Activated naive CD8-positive, alpha-beta T cell treated with anti-CD3 and anti-CD28 coated beads, Interleukin-2, amount 50 U/mL, for 16 hours (primary cell): ENCODE results near the gene OPN1MW3.
"Not testable (repeated sequence)": the region's sequence is repeated elsewhere in the genome, so short reads cannot be mapped to it uniquely, and the experiment has no call there.

ENCODE experiments used
- DNase-seq: peaks from one replicate; pipeline ENCODE4 v3.0.0-alpha.2; 2020; ENCODE audit warnings: low read depth, low spot score

Gene OPN1MW3

GRCh38 chrX:154296731-154297130 lies 39.3 kb downstream of the OPN1MW3 start:
- DNase-seq = no peak

GRCh38 chrX:154298312-154298711 lies 40.9 kb downstream of the OPN1MW3 start:
- DNase-seq = no peak

GRCh38 chrX:154300816-154301215 lies 43.4 kb downstream of the OPN1MW3 start:
- DNase-seq = no peak

DNA sequence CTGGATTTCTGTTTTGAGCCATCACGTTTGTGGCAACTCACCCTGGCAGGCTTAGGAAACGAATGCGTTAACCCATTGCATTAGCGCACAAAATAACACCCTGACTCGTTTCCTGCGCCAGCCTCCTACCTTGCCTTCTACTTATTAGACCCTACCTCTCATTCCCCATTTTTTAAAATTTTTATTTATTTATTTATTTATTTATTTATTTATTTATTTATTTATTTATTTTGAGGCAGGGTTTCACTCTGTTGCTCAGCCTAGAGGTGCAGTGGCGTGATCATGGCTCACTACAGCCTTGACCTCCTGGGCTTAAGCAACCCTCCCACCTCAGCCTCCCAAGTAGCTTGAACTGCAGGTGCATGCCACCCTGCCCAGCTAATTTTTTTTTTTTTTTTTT lies 45.6 kb downstream of the OPN1MW3 start:
- not testable (repeated sequence) for DNase-seq

GRCh38 chrX:154303476-154303875 lies 46.1 kb downstream of the OPN1MW3 start:
- no peak for DNase-seq

DNA sequence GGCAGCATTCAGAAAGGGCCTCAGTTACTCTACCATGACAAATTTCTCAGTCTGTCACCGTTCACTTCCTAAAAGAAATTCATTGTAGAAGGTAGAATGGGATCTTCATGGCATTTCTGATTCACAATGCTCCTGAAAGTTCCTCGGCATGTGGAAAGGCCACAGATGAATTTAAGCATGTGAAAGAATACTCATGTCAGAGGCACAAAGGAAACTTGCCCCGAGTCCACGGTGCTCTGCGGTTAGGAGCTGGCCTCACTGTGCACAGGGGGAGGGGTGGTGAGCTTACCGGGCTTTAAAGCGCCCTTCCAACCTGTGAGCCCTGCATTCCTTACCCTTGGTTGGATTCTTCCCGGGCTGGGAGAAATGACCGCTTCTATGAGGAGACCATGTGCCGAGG lies 47.5 kb downstream of the OPN1MW3 start:
- no peak for DNase-seq

GRCh38 chrX:154305541-154306205 lies 48.3 kb downstream of the OPN1MW3 start:
- no peak for DNase-seq

- no peak for DNase-seq
Observed at GRCh38 chrX:154307202-154307601, 49.8 kb downstream of the OPN1MW3 start.

- peak; percentile 65 for DNase-seq
Observed at GRCh38 chrX:154308108-154308946, 50.9 kb downstream of the OPN1MW3 start.

DNA sequence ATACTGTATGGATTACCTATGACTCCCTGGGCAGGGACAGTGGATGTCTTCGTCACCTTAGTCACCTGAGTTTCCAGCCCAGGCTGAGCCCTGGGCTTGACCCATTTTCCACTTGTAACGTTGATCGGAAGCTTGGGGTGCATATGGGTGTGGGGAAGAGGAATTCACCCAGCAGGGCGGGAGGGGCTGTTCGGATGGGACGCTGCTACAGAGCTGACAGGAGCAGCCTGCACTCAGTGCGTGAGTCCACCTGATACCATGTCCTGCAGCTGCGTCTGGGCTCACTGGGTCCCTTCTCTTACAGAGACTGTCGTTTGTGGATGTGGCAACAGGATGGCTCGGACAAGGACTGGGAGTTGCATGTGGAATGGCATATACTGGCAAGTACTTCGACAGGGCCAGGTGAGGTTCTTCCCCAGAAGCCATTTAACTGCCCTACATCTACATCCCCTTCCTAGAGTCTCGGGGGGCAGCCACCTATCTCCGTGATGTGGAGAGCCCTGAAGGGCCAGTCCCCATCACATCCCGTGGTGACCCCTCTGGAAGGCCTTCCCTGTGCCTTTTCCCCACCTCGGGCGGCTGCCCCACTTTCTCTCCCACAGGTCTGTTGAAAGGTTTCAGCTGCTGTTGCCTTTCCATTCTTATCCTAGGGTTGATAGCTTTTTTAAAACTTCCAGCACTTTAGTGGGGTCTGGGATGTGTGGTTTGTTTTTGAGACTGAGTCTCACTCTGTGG lies 51.8 kb downstream of the OPN1MW3 start:
- DNase-seq = no peak

DNA sequence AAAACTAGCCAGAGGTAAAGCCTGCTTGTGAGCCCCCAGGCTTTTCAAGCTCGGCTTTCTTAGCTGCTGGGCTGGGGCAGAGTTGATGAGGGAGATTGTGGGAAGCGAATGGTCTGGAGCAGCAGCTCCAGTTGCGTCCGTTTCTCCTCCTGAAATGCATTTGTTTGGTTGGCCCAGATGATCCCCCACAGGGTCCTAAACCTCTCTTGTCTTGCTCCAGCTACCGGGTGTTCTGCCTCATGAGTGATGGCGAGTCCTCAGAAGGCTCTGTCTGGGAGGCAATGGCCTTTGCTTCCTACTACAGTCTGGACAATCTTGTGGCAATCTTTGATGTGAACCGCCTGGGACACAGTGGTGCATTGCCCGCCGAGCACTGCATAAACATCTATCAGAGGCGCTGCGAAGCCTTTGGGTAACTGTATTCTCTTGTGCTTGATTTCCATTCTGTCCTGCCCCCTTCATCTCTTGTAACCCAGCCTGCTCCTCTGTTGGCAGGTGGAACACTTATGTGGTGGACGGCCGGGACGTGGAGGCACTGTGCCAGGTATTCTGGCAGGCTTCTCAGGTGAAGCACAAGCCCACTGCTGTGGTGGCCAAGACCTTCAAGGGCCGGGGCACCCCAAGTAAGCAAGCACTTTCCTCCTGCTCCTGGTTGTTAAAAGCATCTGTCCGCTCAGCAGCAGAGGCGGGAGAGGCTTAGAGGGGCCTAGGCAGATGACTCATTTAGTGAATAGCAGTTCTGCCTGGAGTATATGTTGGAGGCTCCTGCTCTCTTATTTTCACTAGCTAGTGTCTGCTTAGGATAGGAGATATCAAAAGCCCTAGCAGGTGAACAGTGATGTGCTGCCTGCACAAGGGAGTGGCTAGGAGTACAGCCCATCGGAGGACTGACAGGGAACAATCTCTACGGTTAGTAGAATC lies 53.5 kb downstream of the OPN1MW3 start:
- DNase-seq = no peak

GRCh38 chrX:154312116-154312515 lies 54.7 kb downstream of the OPN1MW3 start:
- DNase-seq = no peak

DNA sequence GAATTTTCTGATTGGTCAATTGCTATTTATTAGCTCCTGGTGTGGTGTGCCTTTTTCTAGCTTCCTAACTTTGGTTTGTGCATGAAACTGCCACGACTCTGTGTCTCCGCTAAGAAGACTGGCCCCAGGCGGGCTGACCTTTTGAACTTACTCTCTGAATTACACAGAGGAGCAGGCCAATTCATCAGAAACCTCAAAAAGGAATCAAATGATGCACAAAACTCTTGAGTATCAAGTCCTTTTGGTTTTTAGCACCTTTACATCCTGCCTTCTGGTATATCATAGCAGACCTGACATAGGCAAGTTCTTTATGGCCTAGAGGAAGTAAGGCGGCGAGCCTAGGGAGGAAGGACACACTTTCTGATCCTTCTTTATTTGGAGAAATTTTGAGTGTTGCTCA lies 55.8 kb downstream of the OPN1MW3 start:
- no peak for DNase-seq

- no peak for DNase-seq
Observed at GRCh38 chrX:154315416-154315815, 58.0 kb downstream of the OPN1MW3 start.

GRCh38 chrX:154317391-154317995 lies 60.1 kb downstream of the OPN1MW3 start:
- DNase-seq = no peak

DNA sequence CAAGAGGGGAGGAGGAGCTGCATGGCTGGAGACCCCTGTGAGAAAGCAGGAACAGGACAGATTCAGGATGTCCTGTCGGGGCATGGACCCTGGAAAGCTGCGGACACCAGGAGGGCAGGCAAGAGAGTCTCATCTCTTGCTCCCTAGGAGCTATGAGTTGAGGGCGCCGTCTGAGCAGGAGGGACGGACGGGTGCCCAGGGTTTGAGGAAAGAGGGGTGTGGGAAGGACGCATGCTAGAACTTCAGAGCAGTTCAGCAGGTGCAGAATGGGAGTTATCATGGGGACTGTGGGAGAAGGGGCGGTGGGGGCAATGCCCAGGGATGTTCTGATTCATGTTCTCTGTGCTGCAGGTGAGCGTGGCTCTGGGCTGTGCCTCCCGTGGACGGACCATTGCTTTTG lies 63.0 kb downstream of the OPN1MW3 start:
- DNase-seq = no peak
